Bone marrow (tissue), 2 donors: ENCODE results near the gene ABHD14A.

Source experiments
- DNase-seq, 2 donors: peaks; one replicate each; lab custom pipeline; 2025; lab: John Stamatoyannopoulos, UW

The ABHD14A gene

GRCh38 chr3:52020796-52021195 lies 45.9 kb downstream of the ABHD14A start:
- DNase-seq = no peak

- no peak for DNase-seq
These were observed 46.8 kb downstream of the ABHD14A start for GRCh38 chr3:52021489-52022268.

GRCh38 chr3:52022323-52023100 lies 47.6 kb downstream of the ABHD14A start:
- DNase-seq = no peak

- no peak for DNase-seq
These were observed 48.4 kb downstream of the ABHD14A start for GRCh38 chr3:52023101-52023770.

GRCh38 chr3:52023860-52024764 lies 49.2 kb downstream of the ABHD14A start:
- no peak for DNase-seq

GRCh38 chr3:52024765-52025452 lies 50.0 kb downstream of the ABHD14A start:
- no peak for DNase-seq

GRCh38 chr3:52025453-52025852 lies 50.6 kb downstream of the ABHD14A start:
- no peak for DNase-seq

GRCh38 chr3:52026041-52026440 lies 51.2 kb downstream of the ABHD14A start:
- no peak for DNase-seq

GRCh38 chr3:52028572-52028971 lies 53.7 kb downstream of the ABHD14A start:
- DNase-seq = no peak

- DNase-seq = no peak
These were observed 54.2 kb downstream of the ABHD14A start for GRCh38 chr3:52029053-52029452.

GRCh38 chr3:52029535-52029934 lies 54.7 kb downstream of the ABHD14A start:
- no peak for DNase-seq
